ENCODE measurements around the gene SETDB2.

The SETDB2 gene

DNA sequence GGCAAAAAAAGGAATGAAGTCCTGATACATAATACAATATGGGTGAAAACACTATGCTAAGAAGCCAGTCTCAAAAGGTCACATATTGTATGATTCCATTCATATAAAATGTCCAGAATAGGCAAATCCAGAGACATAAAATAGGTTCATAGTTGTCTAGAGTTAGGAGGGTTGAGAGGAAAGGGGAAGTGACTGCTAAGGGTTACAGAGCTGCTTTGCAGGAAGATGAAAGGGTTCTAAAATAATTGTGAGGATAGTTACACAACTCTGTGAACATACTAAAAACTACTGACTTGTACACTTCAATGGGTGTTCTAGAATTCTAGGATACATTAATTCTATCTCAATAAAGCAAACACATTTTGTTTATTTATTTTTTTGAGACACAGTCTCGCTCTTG is 25.9 kb upstream of the SETDB2 start:
- Mint-ChIP-seq H3K4me3 (no peak overlapping the region), H3K27ac (no peak overlapping the region)

DNA sequence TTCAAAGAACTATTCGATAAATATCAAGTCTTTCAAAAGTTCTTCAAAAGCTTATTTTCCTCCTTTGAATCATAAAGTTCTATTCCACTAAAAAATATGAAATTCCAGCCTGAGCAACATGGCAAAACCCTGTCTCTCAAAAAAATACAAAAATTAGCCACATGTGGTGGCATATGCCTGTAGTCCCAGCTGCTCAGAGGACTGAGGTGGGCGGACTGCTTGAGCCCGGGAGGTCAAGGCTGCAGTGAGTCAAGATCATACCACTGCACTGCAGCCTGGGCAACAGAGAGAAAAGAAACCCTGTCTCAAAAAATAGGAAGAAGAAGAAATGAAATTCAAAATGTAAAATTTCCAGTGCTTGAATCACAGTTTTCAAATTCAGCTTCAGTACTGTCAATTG is 24.8 kb upstream of the SETDB2 start:
- DNase-seq (ENCODE audit: low spot score in 2 of 2) (no peak), ATAC-seq (no peak)
- no peaks in the 10 kb centered on the region for H3K9me3 Mint-ChIP-seq
- H3K36me3 Mint-ChIP-seq, result no peaks in the 10 kb centered on the region
- H3K4me1 Mint-ChIP-seq, result no peaks in the 10 kb centered on the region
- H3K4me3 Mint-ChIP-seq, result no peak overlapping the region
- no peak overlapping the region for H3K27ac Mint-ChIP-seq

More for the DNA sequence above, 25.9 kb upstream of the SETDB2 start:
- Mint-ChIP-seq H3K36me3 (no peaks in the 10 kb centered on the region), H3K4me1 (no peaks in the 10 kb centered on the region), H3K9me3 (no peaks in the 10 kb centered on the region)
- DNase-seq (ENCODE audit: low spot score in 2 of 2) (no peak), ATAC-seq (no peak)

DNA sequence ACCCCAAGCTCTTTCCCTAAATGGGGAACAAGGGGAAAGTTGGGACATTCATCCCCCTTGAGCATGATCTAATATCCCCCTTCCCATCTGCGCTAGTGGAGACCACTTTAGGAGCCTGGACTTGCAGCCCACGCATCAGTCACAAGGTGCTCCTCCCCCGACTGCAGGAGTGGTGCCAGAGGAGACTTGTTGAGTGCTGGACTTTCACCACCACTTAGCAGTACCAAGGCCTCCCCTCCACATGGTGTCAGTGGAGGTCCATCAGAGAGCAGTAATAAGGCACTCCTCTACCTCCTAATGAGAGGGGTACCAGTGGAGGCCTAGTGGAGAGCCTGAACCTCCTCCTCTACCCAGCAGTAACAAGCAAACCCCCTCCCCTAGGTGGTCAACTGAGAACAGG is 22.7 kb upstream of the SETDB2 start:
- ATAC-seq, result peak; percentile 85
- Mint-ChIP-seq H3K27ac (no peak overlapping the region), H3K9me3 (no peaks in the 10 kb centered on the region), H3K36me3 (no peaks in the 10 kb centered on the region), H3K4me1 (no peaks in the 10 kb centered on the region), H3K4me3 (no peak overlapping the region)
- DNase-seq (ENCODE audit: low spot score in 2 of 2), result peak in 1 of 2 donors; percentile 53

DNA sequence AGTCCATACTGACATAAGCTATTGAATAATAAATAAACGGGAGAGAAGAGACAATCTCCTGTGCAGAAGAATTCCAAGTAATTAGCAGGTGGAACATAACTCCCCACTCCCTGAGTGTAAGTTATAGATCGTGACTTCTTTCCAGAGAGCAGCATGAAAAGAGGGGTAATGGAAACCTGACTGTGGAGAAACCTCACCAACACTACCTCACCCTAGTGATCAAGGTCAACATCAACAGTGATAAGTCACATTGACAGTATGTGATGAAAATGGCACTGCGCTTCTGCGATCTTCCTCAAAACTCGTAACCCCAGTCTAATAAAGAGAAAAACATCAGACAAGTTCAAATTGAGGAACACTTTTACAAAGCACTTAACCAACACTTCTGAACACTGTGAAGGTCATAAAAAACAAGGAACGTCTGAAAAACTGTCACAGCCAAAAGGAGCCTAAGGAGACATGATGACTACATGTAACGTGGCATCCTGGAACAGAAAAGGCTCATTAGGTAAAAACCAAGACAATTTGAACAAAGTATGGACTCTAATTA is 20.0 kb upstream of the SETDB2 start:
- DNase-seq (ENCODE audit: low spot score in 2 of 2), result no peak
- Mint-ChIP-seq H3K4me1 (no peaks in the 10 kb centered on the region), H3K4me3 (no peak overlapping the region), H3K36me3 (peaks cover 6% of the 10 kb centered on the region), H3K27ac (no peak overlapping the region), H3K9me3 (no peaks in the 10 kb centered on the region)
- no peak for ATAC-seq

DNA sequence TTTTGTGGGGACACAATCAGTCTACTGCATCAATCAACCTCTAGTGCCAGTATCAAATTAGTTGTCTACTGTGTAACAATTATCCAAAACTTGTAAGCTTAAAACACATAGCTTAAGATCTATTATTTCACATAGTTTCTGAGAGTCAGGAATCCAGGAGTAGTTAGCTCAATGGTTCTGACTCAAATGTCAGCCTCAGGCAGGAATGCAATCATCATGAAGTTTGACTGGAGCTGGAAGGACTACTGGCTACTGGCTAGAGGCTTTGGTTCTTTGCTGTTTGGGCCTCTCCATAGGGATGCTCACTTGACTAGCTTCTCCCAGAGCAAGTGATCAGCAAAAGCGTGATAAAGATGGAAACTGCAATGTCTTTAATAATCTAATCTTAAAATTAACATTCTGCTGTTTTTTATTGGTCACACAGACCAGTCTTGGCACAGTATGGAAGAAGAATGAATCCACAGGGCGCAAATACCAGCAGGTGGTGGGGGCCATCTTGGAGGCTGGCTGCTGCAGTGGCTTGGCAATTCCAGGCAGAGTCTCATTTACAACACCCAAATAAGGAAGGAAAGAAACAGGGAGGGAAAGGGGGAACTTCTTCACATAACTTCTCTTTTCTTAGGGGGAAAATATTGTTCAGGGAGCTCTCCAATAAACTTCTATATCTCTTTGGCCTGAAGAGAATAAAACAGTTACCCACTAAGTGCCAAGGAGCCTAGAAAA is 15.9 kb upstream of the SETDB2 start:
- Mint-ChIP-seq H3K27ac (peak overlapping the region; percentile 60), H3K4me3 (no peak overlapping the region), H3K9me3 (no peaks in the 10 kb centered on the region), H3K4me1 (no peaks in the 10 kb centered on the region), H3K36me3 (peaks cover 13% of the 10 kb centered on the region)
- DNase-seq (ENCODE audit: low spot score in 2 of 2), result no peak
- ATAC-seq, result no peak

DNA sequence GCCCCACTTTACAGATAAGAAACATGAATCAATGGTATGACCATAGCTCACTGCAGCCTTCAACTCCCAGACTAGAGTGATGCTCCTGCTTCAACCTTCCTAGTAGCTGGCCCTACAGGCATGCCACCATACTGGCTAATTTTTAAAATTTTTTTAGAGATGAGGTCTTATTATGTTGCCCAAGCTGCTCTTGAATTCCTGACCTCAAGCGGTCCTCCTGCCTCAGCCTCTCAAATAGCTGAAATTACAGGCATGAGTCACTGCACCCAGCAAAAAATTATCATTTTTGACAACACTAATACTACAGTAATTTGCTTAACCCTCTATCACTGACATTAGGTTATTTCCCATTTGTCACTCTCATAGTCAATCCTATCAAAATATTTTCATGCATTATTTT is 15.0 kb upstream of the SETDB2 start:
- DNase-seq (ENCODE audit: low spot score in 2 of 2), result no peak
- no peaks in the 10 kb centered on the region for H3K4me1 Mint-ChIP-seq
- peaks cover 19% of the 10 kb centered on the region for H3K36me3 Mint-ChIP-seq
- H3K27ac Mint-ChIP-seq, result no peak overlapping the region
- no peak overlapping the region for H3K4me3 Mint-ChIP-seq
- ATAC-seq, result no peak
- H3K9me3 Mint-ChIP-seq, result no peaks in the 10 kb centered on the region

DNA sequence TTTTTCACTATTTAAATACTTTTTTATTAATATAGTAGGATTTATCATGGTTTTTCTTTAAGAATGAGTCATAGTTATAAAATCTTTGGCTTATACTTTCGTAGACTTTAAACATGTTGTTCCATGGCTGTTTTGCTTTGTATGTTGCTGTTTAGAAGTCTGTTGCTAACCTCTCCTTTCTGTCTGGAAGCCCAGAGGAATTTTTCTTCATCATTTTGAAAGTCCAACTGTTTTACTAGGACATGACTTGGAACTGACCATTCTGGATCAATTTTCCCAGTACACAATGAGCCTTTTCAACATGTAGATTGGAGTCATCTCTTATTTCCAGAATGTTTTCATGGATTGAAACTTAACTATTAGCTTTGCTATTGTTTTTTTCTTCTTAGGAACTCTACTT is 8.1 kb upstream of the SETDB2 start:
- no peak overlapping the region for H3K27ac Mint-ChIP-seq
- no peaks in the 10 kb centered on the region for H3K4me1 Mint-ChIP-seq
- H3K4me3 Mint-ChIP-seq, result no peak overlapping the region
- H3K36me3 Mint-ChIP-seq, result peaks cover 13% of the 10 kb centered on the region
- H3K9me3 Mint-ChIP-seq, result no peaks in the 10 kb centered on the region
- no peak for ATAC-seq
- DNase-seq (ENCODE audit: low spot score in 2 of 2), result no peak

DNA sequence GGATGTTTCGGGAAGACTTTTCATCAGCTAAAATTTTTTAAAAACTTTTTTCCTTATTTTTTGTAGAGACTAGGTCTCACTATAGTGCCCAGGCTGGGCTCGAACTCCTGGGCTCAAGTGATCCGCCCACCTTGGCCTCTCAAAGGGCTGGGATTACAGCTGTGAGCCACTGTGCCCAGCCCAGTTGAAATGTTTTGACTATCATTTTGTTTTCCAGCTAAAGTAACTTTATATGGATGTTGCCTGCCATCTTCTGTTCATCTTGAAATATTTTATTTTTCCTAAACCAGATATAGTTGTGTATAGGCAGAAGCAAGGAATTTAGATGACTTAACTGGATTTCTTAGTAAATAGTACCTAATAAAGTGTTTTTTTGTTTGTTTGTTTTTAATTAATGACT is 7.2 kb upstream of the SETDB2 start:
- Mint-ChIP-seq H3K36me3 (peaks cover 13% of the 10 kb centered on the region), H3K27ac (no peak overlapping the region), H3K4me1 (no peaks in the 10 kb centered on the region), H3K4me3 (no peak overlapping the region), H3K9me3 (no peaks in the 10 kb centered on the region)
- no peak for ATAC-seq
- no peak for DNase-seq (ENCODE audit: low spot score in 2 of 2)

DNA sequence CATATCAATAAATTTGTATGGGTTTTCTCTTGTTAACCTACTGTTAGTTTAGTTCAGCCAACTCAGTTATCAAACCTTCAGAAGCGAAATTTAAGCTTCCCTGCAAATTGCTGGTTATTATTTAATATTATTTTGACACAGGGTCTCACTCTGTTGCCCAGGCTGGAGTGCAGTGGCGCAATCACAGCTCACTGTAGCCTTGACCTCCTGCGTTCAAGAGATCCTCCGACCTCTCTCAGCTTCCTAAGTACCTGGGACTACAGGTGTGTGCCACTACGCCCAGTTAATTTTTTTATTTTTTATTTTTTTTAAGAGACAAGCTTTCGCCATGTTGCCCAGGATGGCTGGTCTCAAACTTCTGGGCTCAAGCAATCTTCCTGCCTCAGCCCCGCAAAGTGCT is 6.4 kb upstream of the SETDB2 start:
- H3K27ac Mint-ChIP-seq, result no peak overlapping the region

DNA sequence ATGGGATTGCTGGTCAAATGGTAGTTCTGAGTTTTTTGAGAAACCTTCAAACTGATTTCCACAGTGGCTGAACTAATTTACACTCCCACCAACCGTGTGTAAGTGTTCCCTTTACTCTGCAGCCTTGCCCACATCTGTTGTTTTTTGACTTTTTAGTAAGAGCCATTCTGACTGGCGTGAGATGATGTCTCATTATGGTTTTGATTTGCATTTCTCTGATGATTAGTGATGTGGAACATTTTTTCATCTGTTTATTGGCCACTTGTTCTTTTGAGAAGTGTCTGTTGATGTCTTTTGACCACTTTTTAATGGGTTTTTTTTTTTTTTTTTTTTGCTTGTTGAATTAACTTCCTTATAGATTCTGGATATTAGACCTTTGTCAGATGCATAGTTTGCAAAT is 4.5 kb upstream of the SETDB2 start:
- H3K4me1 Mint-ChIP-seq, result peaks cover 7% of the 10 kb centered on the region
- ATAC-seq (no peak), DNase-seq (ENCODE audit: low spot score in 2 of 2) (no peak)
- H3K4me3 Mint-ChIP-seq, result no peak overlapping the region
- no peak overlapping the region for H3K27ac Mint-ChIP-seq
- peaks cover 2% of the 10 kb centered on the region for H3K9me3 Mint-ChIP-seq
- H3K36me3 Mint-ChIP-seq, result peaks cover 11% of the 10 kb centered on the region

More for the DNA sequence above, 6.4 kb upstream of the SETDB2 start:
- no peak overlapping the region for H3K4me3 Mint-ChIP-seq
- ATAC-seq, result no peak
- no peaks in the 10 kb centered on the region for H3K4me1 Mint-ChIP-seq
- no peaks in the 10 kb centered on the region for H3K9me3 Mint-ChIP-seq
- DNase-seq (ENCODE audit: low spot score in 2 of 2), result no peak
- H3K36me3 Mint-ChIP-seq, result peaks cover 11% of the 10 kb centered on the region

DNA sequence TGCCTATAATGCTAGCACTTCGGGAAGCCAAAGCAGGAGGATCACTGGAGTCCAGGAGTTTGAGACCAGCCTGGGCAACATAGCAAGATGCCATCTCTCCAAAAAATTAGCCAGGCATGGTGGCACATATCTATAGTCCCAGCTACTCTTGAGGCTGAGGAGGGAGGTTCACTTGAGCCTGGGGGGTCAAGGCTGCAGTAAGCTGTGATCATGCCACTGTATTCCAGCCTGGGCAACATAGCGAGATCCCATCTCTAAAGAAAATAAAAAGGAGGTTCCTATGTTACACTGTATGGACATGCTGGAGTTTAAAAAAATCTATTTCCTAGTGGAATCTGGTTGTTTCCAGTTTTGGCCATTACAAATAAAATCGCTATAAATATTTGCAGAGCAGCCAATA is 2.8 kb upstream of the SETDB2 start:
- Mint-ChIP-seq H3K36me3 (peaks cover 22% of the 10 kb centered on the region), H3K4me3 (no peak overlapping the region), H3K27ac (no peak overlapping the region), H3K9me3 (peaks cover 2% of the 10 kb centered on the region), H3K4me1 (peaks cover 7% of the 10 kb centered on the region)
- DNase-seq (ENCODE audit: low spot score in 2 of 2) (no peak), ATAC-seq (no peak)

DNA sequence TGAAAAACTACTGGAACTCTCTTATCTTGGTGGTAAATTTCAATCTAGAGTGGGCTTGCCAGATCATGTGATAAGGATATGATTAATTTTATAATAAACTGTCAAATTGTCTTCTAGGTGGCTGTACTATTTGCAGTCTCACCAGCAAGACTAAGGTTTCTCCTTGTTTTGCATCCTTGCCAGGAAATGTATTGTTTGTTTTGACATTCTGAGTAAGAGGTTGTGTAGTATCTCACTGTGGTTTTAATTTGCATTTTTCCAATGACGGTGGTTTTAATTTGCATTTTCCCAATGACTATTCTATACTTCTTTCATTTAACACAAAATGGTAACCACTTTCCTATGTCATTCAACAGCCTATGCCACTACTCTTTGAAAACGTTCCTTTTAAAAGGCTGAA is 2.2 kb upstream of the SETDB2 start:
- Mint-ChIP-seq H3K9me3 (peaks cover 2% of the 10 kb centered on the region), H3K4me1 (peaks cover 7% of the 10 kb centered on the region), H3K4me3 (peak overlapping the region; percentile 90), H3K27ac (no peak overlapping the region), H3K36me3 (peaks cover 22% of the 10 kb centered on the region)
- ATAC-seq (no peak), DNase-seq (ENCODE audit: low spot score in 2 of 2) (no peak)

DNA sequence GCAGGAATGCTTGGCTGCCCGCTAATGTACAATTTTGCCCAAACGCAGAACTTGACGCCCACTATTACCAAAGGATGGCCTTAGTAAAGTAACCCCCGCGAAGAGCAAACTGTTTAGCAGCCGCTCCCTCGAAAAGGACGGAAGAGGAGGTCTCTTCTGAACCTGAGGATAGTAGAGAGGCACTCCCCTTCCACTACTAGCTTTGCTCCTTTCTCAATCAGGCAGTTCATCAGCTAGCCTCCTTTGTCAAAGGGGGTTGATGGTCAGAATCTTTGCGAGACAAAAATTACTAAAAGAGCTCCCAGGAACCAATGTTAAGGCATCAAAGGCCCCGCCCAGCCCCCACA is 744 bp upstream of the SETDB2 start:
- H3K27ac Mint-ChIP-seq, result peak overlapping the region; percentile 98
- ATAC-seq (no peak), DNase-seq (ENCODE audit: low spot score in 2 of 2) (no peak)
- peaks cover 22% of the 10 kb centered on the region for H3K36me3 Mint-ChIP-seq
- peaks cover 8% of the 10 kb centered on the region for H3K4me1 Mint-ChIP-seq
- H3K4me3 Mint-ChIP-seq, result peak overlapping the region; percentile 90
- peaks cover 2% of the 10 kb centered on the region for H3K9me3 Mint-ChIP-seq

DNA sequence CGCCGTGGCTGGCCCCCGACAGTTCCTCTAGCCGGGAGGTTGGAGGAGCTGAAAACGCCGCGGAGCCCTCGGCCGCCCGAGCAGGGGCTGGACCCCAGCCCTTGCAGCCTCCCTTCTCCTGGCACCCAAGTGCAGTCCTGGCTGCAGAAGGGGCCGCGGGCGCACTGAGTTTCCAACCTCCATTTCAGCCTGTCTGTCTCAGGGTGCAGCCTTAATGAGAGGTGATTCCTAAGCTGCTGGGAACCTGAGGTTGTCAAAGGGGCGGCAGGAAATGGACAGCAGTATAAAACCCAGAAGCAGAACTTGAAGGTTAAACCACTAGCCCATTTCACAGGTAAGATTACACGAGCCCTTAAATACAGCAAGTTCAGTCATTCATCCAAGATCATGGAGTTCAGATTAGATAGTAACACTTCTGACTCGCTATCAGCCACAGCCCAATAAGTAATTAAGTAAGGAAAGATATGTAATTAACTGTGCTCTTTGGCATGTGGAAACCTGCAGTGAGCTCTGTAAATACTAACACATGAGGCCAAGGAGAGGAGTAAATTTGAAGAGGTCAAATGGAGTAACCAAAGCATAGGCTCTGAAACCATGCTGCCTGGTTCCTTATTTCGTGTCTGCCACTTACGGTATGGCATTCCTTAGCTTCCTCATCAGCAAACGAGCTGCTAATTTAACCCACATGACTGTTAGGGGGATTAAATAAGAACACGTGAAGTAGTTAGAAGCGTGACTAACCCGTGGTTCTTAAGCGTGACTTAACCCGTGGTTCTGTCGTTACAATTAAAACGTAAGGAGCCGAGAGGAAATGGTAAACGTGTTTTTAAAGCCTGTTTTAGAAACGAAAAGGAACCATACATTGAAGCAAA is 686 bp downstream of the SETDB2 start:
- ATAC-seq, result peak; percentile 22
- Mint-ChIP-seq H3K27ac (peak overlapping the region; percentile 98), H3K9me3 (peaks cover 2% of the 10 kb centered on the region), H3K4me1 (peaks cover 22% of the 10 kb centered on the region), H3K36me3 (peaks cover 22% of the 10 kb centered on the region), H3K4me3 (peak overlapping the region; percentile 90)
- peak; percentile 15 to 58 for DNase-seq (ENCODE audit: low spot score in 2 of 2)

DNA sequence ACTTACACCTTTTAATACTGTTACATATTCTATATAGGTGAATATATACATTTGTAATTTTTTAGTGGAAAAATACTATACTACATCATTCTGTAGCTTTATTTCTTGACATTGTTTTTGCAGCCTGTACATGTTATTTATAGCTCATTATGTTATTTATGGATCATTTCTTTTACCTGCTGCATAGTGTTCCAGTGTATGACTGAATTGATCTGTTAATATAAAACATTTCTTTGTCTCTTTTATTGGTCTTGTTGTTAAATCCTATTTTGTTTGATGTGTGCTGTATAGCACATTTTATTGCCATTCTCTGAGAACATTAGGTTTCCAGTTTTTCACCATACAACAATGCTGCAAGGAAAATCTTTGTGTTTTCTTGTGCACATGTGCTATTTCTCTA is 2.4 kb downstream of the SETDB2 start:
- H3K4me3 Mint-ChIP-seq, result peak overlapping the region; percentile 90
- ATAC-seq, result no peak
- H3K9me3 Mint-ChIP-seq, result peaks cover 2% of the 10 kb centered on the region
- H3K27ac Mint-ChIP-seq, result peak overlapping the region; percentile 98
- peaks cover 30% of the 10 kb centered on the region for H3K4me1 Mint-ChIP-seq
- no peak for DNase-seq (ENCODE audit: low spot score in 2 of 2)
- H3K36me3 Mint-ChIP-seq, result peaks cover 22% of the 10 kb centered on the region

DNA sequence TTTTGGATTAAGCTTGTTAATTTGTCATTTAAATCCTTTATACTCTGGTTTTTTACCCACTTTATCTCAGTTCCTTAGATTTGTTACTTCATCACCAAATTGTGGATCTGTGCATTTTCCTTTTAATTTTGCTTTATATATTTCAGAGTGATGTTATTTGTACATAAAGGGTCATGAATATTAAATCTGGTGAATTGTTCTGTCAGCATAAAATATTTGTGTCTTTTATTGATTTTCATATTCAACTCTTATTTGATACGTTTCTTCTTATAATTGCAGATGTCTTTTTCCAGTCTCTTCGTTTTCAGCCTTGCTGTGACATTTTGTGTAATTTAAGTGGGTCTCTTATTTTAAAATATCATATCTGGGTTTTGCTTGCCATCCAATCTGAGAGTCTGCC is 4.7 kb downstream of the SETDB2 start:
- Mint-ChIP-seq H3K4me1 (peaks cover 30% of the 10 kb centered on the region), H3K36me3 (peaks cover 34% of the 10 kb centered on the region)

More for the DNA sequence above, 4.7 kb downstream of the SETDB2 start:
- DNase-seq (ENCODE audit: low spot score in 2 of 2), result no peak
- ATAC-seq, result no peak
- H3K9me3 Mint-ChIP-seq, result peaks cover 1% of the 10 kb centered on the region
- H3K27ac Mint-ChIP-seq, result peak overlapping the region; percentile 45
- H3K4me3 Mint-ChIP-seq, result peak overlapping the region; percentile 90

Measured in stimulated activated effector memory CD8-positive, alpha-beta T cell treated with anti-CD3 and anti-CD28 coated beads, Interleukin-12 subunit alpha, Interleukin-12 subunit beta, amount 100 ng/mL, for 72 hours (primary cell).